A673 (cell line): ENCODE results near the gene CARD8. TPM values are rescaled to one million over a fixed set of nuclear protein-coding genes. Genes with fewer than 3 reads are reported as not detected.

Experiments used
- BruUV-seq: library from RNA; stranded (reverse); fragments of 400-500 nt; replicated peaks from 2 replicates; lab custom pipeline; 2021; lab: Mats Ljungman, UMichigan
- CTCF ChIA-PET: fragments of 300-600 bp; sonication (Branson Sonifier 250); formaldehyde crosslinking; loops from one replicate; lab custom pipeline; 2022; ENCODE audit warnings: antibody characterized with exemption; lab: Charles Lee
- POLR2A ChIA-PET: fragments of 300-600 bp; sonication (Branson Sonifier 250); formaldehyde crosslinking; loops from one replicate; lab custom pipeline; 2022; ENCODE audit warnings: antibody characterized with exemption; ENCODE audit not compliant: low non-redundant PET; lab: Charles Lee
- DNase-seq: peaks from one replicate; pipeline ENCODE4 v3.0.0-alpha.2; 2015; ENCODE audit warnings: low spot score
- H3K27ac ChIP-seq: fragments of 200-600 bp; sonication (generic); 2 replicates; pipeline ENCODE4 v1.5.1; 2016; ENCODE audit warnings: mixed run types, low read depth, mild to moderate bottlenecking, mixed read lengths, antibody characterized with exemption, low read length; ENCODE audit not compliant: poor library complexity, severe bottlenecking
- H3K27me3 ChIP-seq: fragments of 200-600 bp; sonication (generic); replicated peaks from 2 replicates; pipeline ENCODE4 v1.6.1; 2017; ENCODE audit warnings: mixed run types, low read depth, mild to moderate bottlenecking, mixed read lengths, antibody characterized with exemption, low read length; ENCODE audit not compliant: insufficient read depth, poor library complexity
- H3K36me3 ChIP-seq: fragments of 200-600 bp; sonication (generic); 2 replicates; pipeline ENCODE4 v1.6.1; 2016; ENCODE audit warnings: mixed run types, mild to moderate bottlenecking, mixed read lengths, antibody characterized with exemption, low read length; ENCODE audit not compliant: insufficient read depth, poor library complexity, severe bottlenecking
- H3K4me1 ChIP-seq: fragments of 200-600 bp; sonication (generic); 2 replicates; pipeline ENCODE4 v1.6.1; 2017; ENCODE audit warnings: mixed run types, mild to moderate bottlenecking, mixed read lengths, antibody characterized with exemption, low read length; ENCODE audit not compliant: insufficient read depth, poor library complexity, severe bottlenecking
- H3K4me3 ChIP-seq: fragments of 200-600 bp; sonication (generic); 2 replicates; pipeline ENCODE4 v1.5.1; 2016; ENCODE audit warnings: low read depth, mixed run types, mild to moderate bottlenecking, mixed read lengths, low read length; ENCODE audit not compliant: poor library complexity, severe bottlenecking
- H3K9me3 ChIP-seq: fragments of 200-600 bp; sonication (generic); 2 replicates; pipeline ENCODE4 v1.6.1; 2016; ENCODE audit warnings: mixed run types, low read depth, mild to moderate bottlenecking, mixed read lengths, antibody characterized with exemption, low read length; ENCODE audit not compliant: poor library complexity, severe bottlenecking
- CTCF ChIP-seq: fragments of 300-800, 200-600 bp; sonication (generic); conservative IDR thresholded peaks from 2 replicates; pipeline ENCODE4 v1.5.1; 2017; ENCODE audit warnings: low read depth, mild to moderate bottlenecking, antibody characterized with exemption, low read length, moderate library complexity, mixed read lengths
- EZH2 ChIP-seq: fragments of 200-600 bp; sonication (generic); IDR thresholded peaks from 2 replicates; pipeline ENCODE4 v1.6.1; 2017; ENCODE audit warnings: borderline replicate concordance, low read depth, mild to moderate bottlenecking, mixed read lengths, antibody characterized with exemption, low read length; ENCODE audit not compliant: poor library complexity, severe bottlenecking
- intact Hi-C: fragments of 100-400 bp; cut with micrococcal nuclease; formaldehyde crosslinking; loops from one replicate; pipeline ENCODE4 v1.10.0; 2022; ENCODE audit not compliant: unreplicated experiment
- total RNA-seq: library from RNA; stranded (reverse); gene quantifications from 2 replicates; pipeline ENCODE4 v1.2.3, GENCODE V29; 2021

Gene CARD8
- total RNA-seq, 1 experiment from 2014 or later = 151 TPM

GRCh38 chr19:48297975-48298374 is 42.3 kb upstream of the CARD8 start:
- H3K4me1 ChIP-seq = no peaks in the 10 kb centered on the region
- H3K27me3 ChIP-seq = no peaks in the 10 kb centered on the region
- no peak overlapping the region for H3K27ac ChIP-seq
- H3K36me3 ChIP-seq = no peaks in the 10 kb centered on the region
- no peak overlapping the region for H3K4me3 ChIP-seq
- ChIA-PET POLR2A (no interaction called here), CTCF (no interaction called here)
- intact Hi-C loops = no loop called here
- TF ChIP-seq EZH2 (no peak), CTCF (no peak)
- H3K9me3 ChIP-seq = no peaks in the 10 kb centered on the region
- BruUV-seq = no TSS peak
- DNase-seq = no peak

- no peak for TF ChIP-seq EZH2
- TF ChIP-seq CTCF = no peak
- ChIA-PET POLR2A (no interaction called here), CTCF (interaction anchor here (0.5 kb wide), 1 partner anchor 255 kb away, joined by 3 read pairs; the partner anchor contains the start of gene SULT2B1)
- Histone ChIP-seq H3K27ac (no peak overlapping the region), H3K9me3 (no peaks in the 10 kb centered on the region), H3K27me3 (no peaks in the 10 kb centered on the region), H3K36me3 (no peaks in the 10 kb centered on the region), H3K4me1 (no peaks in the 10 kb centered on the region), H3K4me3 (no peak overlapping the region)
- BruUV-seq = no TSS peak
- no peak for DNase-seq
- intact Hi-C loops = no loop called here
These were observed 41.4 kb upstream of the CARD8 start for GRCh38 chr19:48296963-48297734.

GRCh38 chr19:48295458-48295857 is 39.7 kb upstream of the CARD8 start:
- intact Hi-C loops = no loop called here
- no peaks in the 10 kb centered on the region for H3K27me3 ChIP-seq
- no peaks in the 10 kb centered on the region for H3K36me3 ChIP-seq
- no peak overlapping the region for H3K27ac ChIP-seq
- POLR2A ChIA-PET = no interaction called here
- BruUV-seq = no TSS peak
- DNase-seq = no peak
- TF ChIP-seq EZH2 (no peak), CTCF (no peak)
- H3K4me1 ChIP-seq = no peaks in the 10 kb centered on the region
- CTCF ChIA-PET = no interaction called here
- no peaks in the 10 kb centered on the region for H3K9me3 ChIP-seq
- H3K4me3 ChIP-seq = no peak overlapping the region
